GM12878 (cell line): ENCODE measurements around the gene DNAJB2. TPM values are rescaled to one million over a fixed set of nuclear protein-coding genes. Genes with fewer than 3 reads are reported as not detected.

ENCODE experiments used
- ATAC-seq: fragments of 200-7000 bp; cut with Tn5 transposase; 3 replicates; pipeline ENCODE4 v1.9.1; 2020; ENCODE audit warnings: mild to moderate bottlenecking, moderate library complexity
- BruUV-seq: library from RNA; stranded (reverse); fragments of 400-500 nt; replicated peaks from 2 replicates; lab custom pipeline; 2021; lab: Mats Ljungman, UMichigan
- CTCF ChIA-PET: fragments of 300-600 bp; sonication (Branson Sonifier 250); formaldehyde crosslinking; extraction: SDS; loops from one replicate; lab custom pipeline; 2021; ENCODE audit warnings: inconsistent platforms; lab: Yijun Ruan, JAX
- POLR2A ChIA-PET: fragments of 350-600 bp; formaldehyde crosslinking; extraction: SDS; loops from one replicate; lab custom pipeline; 2021; ENCODE audit warnings: inconsistent platforms; lab: Charles Lee
- RAD21 ChIA-PET: fragments of 300-600 bp; sonication (Branson Sonifier 250); formaldehyde crosslinking; loops from one replicate; lab custom pipeline; 2023; ENCODE audit warnings: antibody characterized with exemption; ENCODE audit not compliant: unreplicated experiment; lab: Charles Lee
- SMC1A ChIA-PET: fragments of 300-600 bp; sonication (Branson Sonifier 250); formaldehyde crosslinking; loops from one replicate; lab custom pipeline; 2023; ENCODE audit not compliant: unreplicated experiment, uncharacterized antibody; lab: Charles Lee
- DNase-seq: peaks from one replicate; pipeline ENCODE4 v3.0.0-alpha.2; 2011; ENCODE audit warnings: low read depth, low spot score
- FAIRE-seq: peaks from 3 replicates; lab custom pipeline; 2011; peaks lifted over from hg19 to GRCh38; lab: Jason Lieb, UNC
- H2AFZ ChIP-seq: 2 replicates; pipeline ENCODE4 v1.6.0; 2011; ENCODE audit warnings: low read depth, low read length, control low read depth; ENCODE audit not compliant: control insufficient read depth
- H3K27ac ChIP-seq: 2 replicates; pipeline ENCODE4 v1.5.1; 2011; ENCODE audit warnings: control low read depth; ENCODE audit not compliant: control insufficient read depth, insufficient read depth
- H3K27me3 ChIP-seq, 2 experiments: replicated peaks in 1 of 2; 2 replicates each; pipeline versions ENCODE4 v1.6.0 to v1.6.1; 2011; ENCODE audit warnings: low read length in 1 of 2; ENCODE audit not compliant: control insufficient read depth in 2 of 2, insufficient read depth in 2 of 2
- H3K36me3 ChIP-seq, 2 experiments: 2 replicates each; pipeline ENCODE4 v1.5.1; 2011; ENCODE audit warnings: low read length in 1 of 2; ENCODE audit not compliant: control insufficient read depth in 2 of 2, insufficient read depth in 2 of 2
- H3K4me1 ChIP-seq: 2 replicates; pipeline ENCODE4 v1.6.1; 2011; ENCODE audit warnings: mild to moderate bottlenecking, low read length, moderate library complexity, mixed read lengths; ENCODE audit not compliant: control insufficient read depth, insufficient read depth
- H3K4me2 ChIP-seq: 2 replicates; pipeline ENCODE4 v1.6.0; 2011; ENCODE audit warnings: control low read depth; ENCODE audit not compliant: control insufficient read depth, insufficient read depth
- H3K4me3 ChIP-seq: fragments of 200-600 bp; sonication (generic); 2 replicates; pipeline ENCODE4 v1.5.1; 2016
- H3K79me2 ChIP-seq: 2 replicates; pipeline ENCODE4 v1.6.0; 2011; ENCODE audit warnings: low read length; ENCODE audit not compliant: control insufficient read depth, insufficient read depth
- H3K9ac ChIP-seq: 2 replicates; pipeline ENCODE4 v1.8.0; 2011; ENCODE audit warnings: low read length, control low read depth, mixed read lengths; ENCODE audit not compliant: control insufficient read depth, insufficient read depth
- H3K9me3 ChIP-seq: replicated peaks from 3 replicates; pipeline ENCODE4 v1.5.1; 2011; ENCODE audit warnings: mild to moderate bottlenecking, low read length; ENCODE audit not compliant: control insufficient read depth, insufficient read depth
- H4K20me1 ChIP-seq: 2 replicates; pipeline ENCODE4 v1.6.0; 2011; ENCODE audit not compliant: control insufficient read depth, insufficient read depth
- CHD4 ChIP-seq: fragments of 200-600 bp; sonication (generic); IDR thresholded peaks from 2 replicates; pipeline ENCODE4 v1.6.1; 2016; ENCODE audit warnings: mild to moderate bottlenecking
- DPF2 ChIP-seq: fragments of 450-650 bp; IDR thresholded peaks from 2 replicates; pipeline ENCODE4 v1.6.1; 2017; ENCODE audit warnings: mild to moderate bottlenecking
- FOXK2 ChIP-seq: fragments of 450-650 bp; IDR thresholded peaks from 2 replicates; pipeline ENCODE4 v1.6.1; 2017; ENCODE audit warnings: mild to moderate bottlenecking, moderate library complexity
- PKNOX1 ChIP-seq: fragments of 450-650 bp; IDR thresholded peaks from 2 replicates; pipeline ENCODE4 v1.6.1; 2016; ENCODE audit warnings: mild to moderate bottlenecking
- RFX5 ChIP-seq: IDR thresholded peaks from 2 replicates; pipeline ENCODE4 v1.6.1; 2011; ENCODE audit warnings: low read depth, low read length, improper control_type of control experiment
- ZBTB33 ChIP-seq: fragments of 450-650 bp; IDR thresholded peaks from 2 replicates; pipeline ENCODE4 v1.6.1; 2017; ENCODE audit warnings: mild to moderate bottlenecking
- WGBS: methylation state at CpG from one replicate; pipeline ENCODE4 v1.1.6; 2016; ENCODE audit warnings: low lambda C conversion rate; ENCODE audit not compliant: insufficient replicate concordance, insufficient coverage; ENCODE audit errors: missing lambda C conversion rate; 5-methylcytosine and 5-hydroxymethylcytosine counted together
- in situ Hi-C: fragments of 300-500 bp; cut with MboI; formaldehyde crosslinking; loops from 9 replicates; pipeline ENCODE4 v1.14.3; 2018; ENCODE audit warnings: mixed read lengths
- intact Hi-C: fragments of 100-400 bp; cut with micrococcal nuclease; formaldehyde crosslinking; loops from one replicate; pipeline ENCODE4 v1.14.2; 2022; ENCODE audit not compliant: unreplicated experiment
- polyA plus RNA-seq, 11 experiments: library from polyadenylated mRNA; depleted of rRNA in 4 of 11; unstranded in 6 of 11; stranded (reverse) in 5 of 11; fragments of >200 nt; fragmentation: Nextera tagmentation in 4 of 11; fragmentation: Illumina TruSeq in 1 of 11; extraction: Ambion mirVana in 4 of 11; extraction: Trizol in 1 of 11; gene quantifications; 1 replicate in 1 of 11; 2 replicates in 10 of 11; pipeline versions ENCODE4 v1.2.1 to v1.2.3, GENCODE V29; 2011 to 2016; ENCODE audit warnings: inconsistent platforms in 2 of 11, missing spikeins in 2 of 11, low read depth in 1 of 11
- total RNA-seq, 4 experiments: library from RNA; depleted of rRNA in 3 of 4; stranded (reverse); fragments of >200 nt in 3 of 4; fragmentation: Illumina TruSeq in 1 of 4; extraction: Trizol in 1 of 4; gene quantifications; 2 replicates each; pipeline versions ENCODE4 v1.2.1 to v1.2.3, GENCODE V29; 2013 to 2021

DNAJB2 gene
- total and polyA plus RNA-seq, 10 of the 15 experiments (the other 5 are each of a cell fraction or from before 2014, with no cell fraction given) = 0.26 to 36.5 (median 12.5) TPM

- ChIA-PET CTCF (interaction anchor here (0.7 to 1.1 kb wide), 2 partner anchors 204 to 206 kb away, joined by 3 read pairs; no protein-coding TSS in a partner anchor), POLR2A (no interaction called here), RAD21 (no interaction called here), SMC1A (no interaction called here)
- ATAC-seq (no peak), DNase-seq (no peak), FAIRE-seq (peak; percentile 38)
- H3K4me2 ChIP-seq = no peak overlapping the region
- no peak overlapping the region for H3K27ac ChIP-seq
- in situ Hi-C loops (no loop called here), intact Hi-C loops (no loop called here)
- no peak overlapping the region for H3K4me3 ChIP-seq
- no peaks in the 10 kb centered on the region for H3K9me3 ChIP-seq
- TF ChIP-seq ZBTB33 (no peak), DPF2 (no peak), FOXK2 (no peak), PKNOX1 (peak; percentile 8; the same call in 1 of the 2 replicates), RFX5 (no peak), CHD4 (no peak)
- H3K27me3 ChIP-seq = peaks cover 0 to 6% of the 10 kb centered on the region in 2 experiments; a peak in 2 of 4 replicates
- no peaks in the 10 kb centered on the region for H4K20me1 ChIP-seq
- BruUV-seq = no TSS peak
- H3K79me2 ChIP-seq = no peaks in the 10 kb centered on the region
- no peaks in the 10 kb centered on the region for H3K4me1 ChIP-seq
- 32% methylated on average over 9 of the region's 9 CpGs for WGBS
- no peaks in the 10 kb centered on the region for H3K36me3 ChIP-seq
- H2AFZ ChIP-seq = no peak overlapping the region
- H3K9ac ChIP-seq = no peak overlapping the region
Observed at GRCh38 chr2:219325657-219326315, 46.6 kb downstream of the DNAJB2 start.
